ENCODE data around the gene SLC11A1.

GRCh38 chr2:218371983-218372350, 10.1 kb upstream of the SLC11A1 start:
- no peak for TF ChIP-seq CTCF (conservative IDR thresholded peaks at IDR 0.05; ENCODE audit: low read depth in 2 of 2)
- TF ChIP-seq CREB1 (CRISPR knock-in tag; IDR thresholded peaks at IDR 0.05; ENCODE audit: low read depth): no peak

All from GM23338 (cell line).